ENCODE data around the gene COX6A2. TPM values are rescaled to one million over a fixed set of nuclear protein-coding genes. Genes with fewer than 3 reads are reported as not detected.
A peak's percentile ranks its signal among the peaks of the same experiment; 100 is the strongest.
"Not testable (repeated sequence)": the region's sequence is repeated elsewhere in the genome, so short reads cannot be mapped to it uniquely, and the experiment has no call there.

The COX6A2 gene
- total and polyA plus RNA-seq, 7 experiments from 2014 or later: not detected

DNA sequence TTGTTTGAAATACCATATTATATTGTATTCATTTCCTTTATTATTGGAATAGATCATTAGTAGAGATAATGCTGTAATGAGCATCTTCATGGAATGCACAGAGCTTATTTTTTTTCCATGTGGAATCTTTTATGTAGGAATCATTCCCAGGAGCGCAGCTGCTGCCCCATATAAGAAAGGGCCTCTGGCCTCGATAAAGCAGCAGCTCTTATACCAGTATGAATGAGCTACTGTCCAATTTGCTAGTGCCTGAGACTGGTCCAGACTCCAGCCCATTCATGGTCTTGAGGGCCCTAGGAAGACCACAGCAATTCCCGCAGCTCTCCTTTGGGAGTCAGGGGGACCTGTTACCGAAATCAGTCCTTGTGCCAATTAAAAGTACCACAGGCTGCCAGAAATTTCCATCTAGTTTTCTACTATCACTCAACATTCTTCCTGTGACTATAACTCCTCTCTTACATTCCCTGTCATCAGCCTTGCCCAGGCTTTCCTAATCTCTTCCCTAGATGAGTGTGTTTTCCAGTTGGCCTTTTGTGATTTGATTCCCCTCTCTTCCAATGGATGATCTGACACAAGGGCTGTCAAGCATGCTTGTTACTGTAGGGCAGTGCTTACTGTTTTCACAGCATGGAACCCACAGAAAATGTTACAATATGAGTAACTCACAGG is 12.5 kb upstream of the COX6A2 start:
- no peak overlapping the region for H3K27ac Mint-ChIP-seq
- H3K9me3 Mint-ChIP-seq: no peaks in the 10 kb centered on the region
- POLR2A ChIA-PET: interaction anchor here (0.6 to 1.9 kb wide), 3 partner anchors 8 to 20 kb away, joined by 3 to 7 read pairs (median 4); no protein-coding TSS in a partner anchor
- DNase-seq (no peak), ATAC-seq (no peak)
- peaks cover 0 to 3% (median 0%) of the 10 kb centered on the region in 5 donors for H3K27me3 Mint-ChIP-seq
- no peaks in the 10 kb centered on the region for H3K36me3 ChIP-seq (ENCODE audit: control insufficient read depth in 2 of 3, insufficient read depth in 3 of 3, low read length in 3 of 3)
- CTCF ChIA-PET: interaction anchor here (0.6 to 0.8 kb wide), 2 partner anchors 505 to 1607 kb away, joined by 3 to 4 read pairs; no protein-coding TSS in a partner anchor
- H3K9me3 ChIP-seq (ENCODE audit: control insufficient read depth in 2 of 3, low read length in 3 of 3): no peaks in the 10 kb centered on the region
- no peak overlapping the region for H3K4me3 ChIP-seq (ENCODE audit: low read length)
- H3K27me3 ChIP-seq (ENCODE audit: control insufficient read depth in 2 of 2, insufficient read depth in 2 of 2, low read length in 2 of 2): no peaks in the 10 kb centered on the region
- H3K4me1 ChIP-seq (ENCODE audit: control insufficient read depth in 2 of 2, insufficient read depth in 2 of 2, low read length in 2 of 2): no peaks in the 10 kb centered on the region
- peaks cover 0 to 23% (median 9%) of the 10 kb centered on the region in 7 donors for H3K4me1 Mint-ChIP-seq
- intact Hi-C loops (cut with micrococcal nuclease): loop anchor here (5.0 to 10.0 kb wide), 4 partner anchors 106 to 596 kb away; partner anchors contain the start of gene PYCARD (in 1 of the 2)
- peak overlapping the region in 1 of 10 donors; percentile 22 for H3K4me3 Mint-ChIP-seq
- H3K36me3 Mint-ChIP-seq: no peaks in the 10 kb centered on the region
- H3K27ac ChIP-seq (ENCODE audit: low read depth, low read length): no peak overlapping the region

DNA sequence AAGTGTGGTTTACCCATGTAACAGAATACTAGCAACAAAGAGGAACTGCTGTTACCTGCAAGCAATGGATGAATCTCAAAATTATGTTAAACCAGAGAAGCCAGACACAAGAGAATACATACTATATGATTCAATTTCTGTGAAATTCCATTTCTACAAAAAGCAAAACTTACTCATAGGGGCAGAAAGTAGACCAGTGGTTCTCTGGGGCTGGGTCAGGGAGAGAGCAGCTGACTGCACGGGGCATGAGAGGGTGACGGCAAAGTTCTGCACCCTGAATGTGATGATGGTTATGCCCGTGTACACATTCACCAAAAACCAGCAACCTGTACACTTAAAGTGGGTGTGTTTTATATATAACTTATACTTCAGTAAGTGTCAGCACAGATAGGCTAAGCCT is 11.4 kb upstream of the COX6A2 start:
- Histone ChIP-seq H3K4me3 (ENCODE audit: low read length) (no peak overlapping the region), H3K36me3 (ENCODE audit: control insufficient read depth in 2 of 3, insufficient read depth in 3 of 3, low read length in 3 of 3) (no peaks in the 10 kb centered on the region), H3K9me3 (ENCODE audit: control insufficient read depth in 2 of 3, low read length in 3 of 3) (no peaks in the 10 kb centered on the region), H3K27me3 (ENCODE audit: control insufficient read depth in 2 of 2, insufficient read depth in 2 of 2, low read length in 2 of 2) (no peaks in the 10 kb centered on the region), H3K4me1 (ENCODE audit: control insufficient read depth in 2 of 2, insufficient read depth in 2 of 2, low read length in 2 of 2) (no peaks in the 10 kb centered on the region), H3K27ac (ENCODE audit: low read depth, low read length) (no peak overlapping the region)
- H3K4me1 Mint-ChIP-seq: peaks cover 0 to 23% (median 9%) of the 10 kb centered on the region in 7 donors
- H3K4me3 Mint-ChIP-seq: no peak overlapping the region
- no peak for DNase-seq
- no peaks in the 10 kb centered on the region for H3K36me3 Mint-ChIP-seq
- POLR2A ChIA-PET: interaction anchor here (1.0 to 1.9 kb wide), 3 partner anchors 9 to 21 kb away, joined by 3 to 7 read pairs (median 3); no protein-coding TSS in a partner anchor
- ATAC-seq: no peak
- H3K9me3 Mint-ChIP-seq: no peaks in the 10 kb centered on the region
- no peaks in the 10 kb centered on the region for H3K27me3 Mint-ChIP-seq
- H3K27ac Mint-ChIP-seq: no peak overlapping the region
- intact Hi-C loops (cut with micrococcal nuclease): no loop called here
- CTCF ChIA-PET: no interaction called here

DNA sequence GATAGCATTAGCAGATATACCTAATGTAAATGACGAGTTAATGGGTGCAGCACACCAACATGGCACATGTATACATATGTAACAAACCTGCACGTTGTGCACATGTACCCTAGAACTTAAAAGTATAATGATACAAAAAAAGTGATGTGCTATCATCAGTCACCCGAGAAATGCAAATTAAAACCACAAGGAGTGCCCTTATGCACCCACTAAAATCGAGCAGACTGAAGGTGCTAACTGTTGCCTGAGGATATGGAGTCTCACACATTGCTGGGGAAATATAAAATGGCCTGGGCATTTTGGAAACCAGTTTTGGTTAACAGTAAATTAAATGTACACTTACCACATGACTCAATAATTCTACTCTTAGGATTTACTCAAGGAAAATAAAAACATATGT is 10.9 kb upstream of the COX6A2 start:
- H3K4me1 ChIP-seq (ENCODE audit: control insufficient read depth in 2 of 2, insufficient read depth in 2 of 2, low read length in 2 of 2); CTCF ChIA-PET; H3K9me3 ChIP-seq (ENCODE audit: control insufficient read depth in 2 of 3, low read length in 3 of 3); H3K4me3 Mint-ChIP-seq; DNase-seq; H3K9me3 Mint-ChIP-seq; intact Hi-C loops (cut with micrococcal nuclease); H3K27me3 ChIP-seq (ENCODE audit: control insufficient read depth in 2 of 2, insufficient read depth in 2 of 2, low read length in 2 of 2); H3K27ac ChIP-seq (ENCODE audit: low read depth, low read length); H3K36me3 ChIP-seq (ENCODE audit: control insufficient read depth in 2 of 3, insufficient read depth in 3 of 3, low read length in 3 of 3); H3K27me3 Mint-ChIP-seq; ATAC-seq; H3K4me3 ChIP-seq (ENCODE audit: low read length); H3K36me3 Mint-ChIP-seq; H3K27ac Mint-ChIP-seq: not testable (repeated sequence)
- POLR2A ChIA-PET: interaction anchor here (1.0 kb wide), 1 partner anchor 8 kb away, joined by 3 read pairs; no protein-coding TSS in a partner anchor
- H3K4me1 Mint-ChIP-seq: peaks cover 0 to 21% (median 9%) of the 10 kb centered on the region in 7 donors

DNA sequence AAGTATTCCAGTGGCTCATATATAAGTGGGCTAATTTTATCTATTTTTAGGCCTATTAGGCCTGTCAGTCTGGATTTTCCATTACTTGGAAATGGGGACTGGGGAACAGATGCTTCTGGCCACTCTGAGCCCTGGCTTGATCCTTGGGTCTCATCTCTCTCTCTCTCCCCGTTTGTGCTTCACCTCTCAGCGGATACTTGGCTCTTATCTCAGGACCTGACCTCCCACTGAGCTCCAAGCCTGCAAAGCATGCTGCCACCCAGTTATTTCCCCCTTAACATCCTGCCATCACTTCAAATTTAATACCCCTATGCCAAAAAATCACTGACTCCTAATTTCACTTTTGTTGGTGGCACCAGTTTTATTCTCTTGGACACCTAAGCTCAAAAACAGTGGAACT is 10.3 kb upstream of the COX6A2 start:
- Histone ChIP-seq H3K4me3 (ENCODE audit: low read length) (no peak overlapping the region), H3K27me3 (ENCODE audit: control insufficient read depth in 2 of 2, insufficient read depth in 2 of 2, low read length in 2 of 2) (no peaks in the 10 kb centered on the region), H3K4me1 (ENCODE audit: control insufficient read depth in 2 of 2, insufficient read depth in 2 of 2, low read length in 2 of 2) (no peaks in the 10 kb centered on the region), H3K27ac (ENCODE audit: low read depth, low read length) (no peak overlapping the region), H3K36me3 (ENCODE audit: control insufficient read depth in 2 of 3, insufficient read depth in 3 of 3, low read length in 3 of 3) (no peaks in the 10 kb centered on the region), H3K9me3 (ENCODE audit: control insufficient read depth in 2 of 3, low read length in 3 of 3) (no peaks in the 10 kb centered on the region)
- Mint-ChIP-seq H3K27ac (peak overlapping the region in 1 of 9 donors; percentile 65), H3K27me3 (no peaks in the 10 kb centered on the region), H3K36me3 (no peaks in the 10 kb centered on the region), H3K9me3 (no peaks in the 10 kb centered on the region), H3K4me3 (no peak overlapping the region), H3K4me1 (peaks cover 0 to 19% (median 9%) of the 10 kb centered on the region in 7 donors)
- intact Hi-C loops (cut with micrococcal nuclease): no loop called here
- CTCF ChIA-PET: no interaction called here
- no peak for DNase-seq
- no peak for ATAC-seq
- POLR2A ChIA-PET: no interaction called here

DNA sequence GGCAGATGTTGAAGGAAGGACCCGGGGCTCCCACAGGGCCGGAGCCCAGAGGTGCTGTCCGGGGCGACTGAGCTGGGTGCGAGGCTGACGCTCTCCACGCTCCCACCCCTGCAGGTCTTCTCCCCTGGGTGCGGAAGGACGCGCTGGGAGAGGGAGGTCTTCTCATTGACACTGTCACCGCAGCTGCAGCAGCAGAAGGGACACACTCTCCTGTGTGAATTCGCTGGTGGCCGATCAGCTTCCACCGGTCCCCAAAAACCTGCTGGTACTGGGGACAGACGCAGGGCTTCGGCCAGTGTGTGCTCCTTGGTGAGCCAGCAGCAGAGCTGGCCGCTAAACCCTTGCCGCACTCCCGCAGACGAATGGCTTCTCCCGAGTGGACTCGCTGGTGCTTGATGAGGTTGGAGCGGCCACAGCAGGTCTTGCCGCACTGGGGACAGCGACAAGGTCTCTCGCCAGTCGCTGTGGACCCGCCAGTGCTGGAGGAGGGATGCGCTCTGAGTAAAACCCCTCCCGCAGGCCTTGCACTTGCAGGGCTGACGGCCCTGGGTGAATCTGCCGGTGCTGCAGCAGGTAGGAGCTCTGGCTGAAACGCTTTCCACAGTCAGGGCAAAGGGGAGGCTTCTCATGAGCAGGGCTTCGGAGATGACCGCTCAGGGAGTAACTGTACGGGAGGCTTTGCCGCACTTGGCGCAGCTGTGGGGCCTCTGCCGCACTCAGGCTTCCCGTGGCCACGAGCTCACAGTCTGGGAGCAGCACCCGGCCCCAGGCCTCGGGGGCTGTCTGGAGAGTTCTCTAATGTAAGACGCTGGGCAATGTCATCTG is 8.3 kb upstream of the COX6A2 start:
- no peak for DNase-seq
- H3K27ac Mint-ChIP-seq: no peak overlapping the region
- ATAC-seq: no peak
- no peak overlapping the region for H3K4me3 Mint-ChIP-seq
- H3K4me3 ChIP-seq (ENCODE audit: low read length): no peak overlapping the region
- H3K27me3 Mint-ChIP-seq: no peaks in the 10 kb centered on the region
- no peaks in the 10 kb centered on the region for H3K9me3 Mint-ChIP-seq
- POLR2A ChIA-PET: interaction anchor here (0.6 kb wide), 2 partner anchors 271 to 738 kb away, joined by 3 read pairs; partner anchors contain the start of gene SRCAP
- H3K36me3 ChIP-seq (ENCODE audit: control insufficient read depth in 2 of 3, insufficient read depth in 3 of 3, low read length in 3 of 3): no peaks in the 10 kb centered on the region
- H3K4me1 ChIP-seq (ENCODE audit: control insufficient read depth in 2 of 2, insufficient read depth in 2 of 2, low read length in 2 of 2): no peaks in the 10 kb centered on the region
- no peaks in the 10 kb centered on the region for H3K9me3 ChIP-seq (ENCODE audit: control insufficient read depth in 2 of 3, low read length in 3 of 3)
- H3K36me3 Mint-ChIP-seq: no peaks in the 10 kb centered on the region
- H3K27ac ChIP-seq (ENCODE audit: low read depth, low read length): no peak overlapping the region
- no peaks in the 10 kb centered on the region for H3K27me3 ChIP-seq (ENCODE audit: control insufficient read depth in 2 of 2, insufficient read depth in 2 of 2, low read length in 2 of 2)
- CTCF ChIA-PET: no interaction called here
- intact Hi-C loops (cut with micrococcal nuclease): no loop called here
- H3K4me1 Mint-ChIP-seq: peaks cover 0 to 11% (median 0%) of the 10 kb centered on the region in 7 donors

DNA sequence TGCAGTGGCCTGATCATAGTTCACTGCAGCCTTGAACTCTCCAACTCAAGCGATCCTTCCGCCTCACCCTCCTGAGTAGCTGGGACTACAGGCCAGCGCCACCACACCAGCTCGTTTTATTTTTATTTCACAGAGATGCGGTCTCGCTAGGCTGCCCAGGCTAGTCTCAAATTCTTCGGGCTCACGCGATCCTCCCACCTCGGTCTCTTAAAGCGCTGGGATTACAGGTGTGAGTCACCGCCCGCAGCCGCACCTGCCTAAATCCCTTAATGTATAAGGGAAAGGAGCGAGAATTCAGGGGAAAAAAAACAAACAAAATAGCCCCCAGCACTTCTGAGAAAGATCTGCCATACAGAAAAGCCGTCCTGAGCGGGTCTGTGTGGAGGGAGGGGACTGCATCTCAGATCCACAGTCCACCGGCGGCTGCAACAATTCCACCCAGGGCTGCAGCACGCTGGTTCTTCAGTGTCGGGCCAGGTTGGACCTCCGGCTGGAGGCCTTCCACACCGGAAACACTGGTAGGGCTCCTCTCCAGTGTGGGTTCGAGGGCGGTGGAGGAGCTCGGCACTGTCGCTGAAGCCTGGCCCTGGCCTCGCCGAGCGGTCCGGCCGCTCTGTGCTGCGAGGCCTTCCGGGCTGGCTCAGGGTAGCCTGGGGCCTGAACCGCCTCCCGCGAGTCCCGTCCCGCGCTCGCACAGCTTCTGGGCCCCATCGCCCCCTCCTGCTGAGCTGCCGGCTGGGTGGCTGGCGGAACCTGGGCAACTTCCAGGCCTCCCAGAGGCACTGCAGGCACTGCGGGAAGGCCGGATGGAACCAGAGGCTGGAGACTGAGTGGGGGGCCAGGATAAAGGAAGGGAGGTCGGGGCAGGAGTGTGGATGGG is 7.4 kb upstream of the COX6A2 start:
- no peak overlapping the region for H3K27ac ChIP-seq (ENCODE audit: low read depth, low read length)
- no peak overlapping the region for H3K4me3 ChIP-seq (ENCODE audit: low read length)
- POLR2A ChIA-PET: no interaction called here
- DNase-seq: no peak
- H3K36me3 ChIP-seq (ENCODE audit: control insufficient read depth in 2 of 3, insufficient read depth in 3 of 3, low read length in 3 of 3): no peaks in the 10 kb centered on the region
- no peak for ATAC-seq
- intact Hi-C loops (cut with micrococcal nuclease): no loop called here
- Mint-ChIP-seq H3K27me3 (no peaks in the 10 kb centered on the region), H3K27ac (no peak overlapping the region), H3K4me3 (no peak overlapping the region), H3K9me3 (no peaks in the 10 kb centered on the region), H3K4me1 (peaks cover 0 to 15% (median 0%) of the 10 kb centered on the region in 7 donors), H3K36me3 (no peaks in the 10 kb centered on the region)
- H3K27me3 ChIP-seq (ENCODE audit: control insufficient read depth in 2 of 2, insufficient read depth in 2 of 2, low read length in 2 of 2): no peaks in the 10 kb centered on the region
- CTCF ChIA-PET: no interaction called here
- H3K9me3 ChIP-seq (ENCODE audit: control insufficient read depth in 2 of 3, low read length in 3 of 3): no peaks in the 10 kb centered on the region
- H3K4me1 ChIP-seq (ENCODE audit: control insufficient read depth in 2 of 2, insufficient read depth in 2 of 2, low read length in 2 of 2): no peaks in the 10 kb centered on the region

All from naive thymus-derived CD4-positive, alpha-beta T cell (primary cell).